MM.1S (cell line): Measurements from ENCODE around the gene CPNE1.

Source experiments
- DNase-seq: peaks from one replicate; pipeline ENCODE4 v3.0.0-alpha.2; 2015
- H2AFZ ChIP-seq: fragments of 300-600 bp; sonication (generic); 2 replicates; pipeline ENCODE4 v1.6.0; 2016; ENCODE audit warnings: antibody characterized with exemption, low read length
- H3F3A ChIP-seq: fragments of 300-600 bp; sonication (generic); 2 replicates; pipeline ENCODE4 v1.6.1; 2016; ENCODE audit warnings: mild to moderate bottlenecking, antibody characterized with exemption, low read length, moderate library complexity, mixed read lengths; ENCODE audit not compliant: insufficient read depth
- H3K27ac ChIP-seq: fragments of 300-600 bp; sonication (generic); 2 replicates; pipeline ENCODE4 v1.5.1; 2016; ENCODE audit warnings: mild to moderate bottlenecking, low read length
- H3K27me3 ChIP-seq: fragments of 300-600 bp; sonication (generic); replicated peaks from 2 replicates; pipeline ENCODE4 v1.6.0; 2016; ENCODE audit warnings: low read length; ENCODE audit not compliant: insufficient read depth
- H3K36me3 ChIP-seq: fragments of 300-600 bp; sonication (generic); replicated peaks from 2 replicates; pipeline ENCODE4 v1.6.1; 2016; ENCODE audit warnings: mild to moderate bottlenecking, low read length, mixed read lengths; ENCODE audit not compliant: insufficient read depth
- H3K4me1 ChIP-seq: fragments of 300-600 bp; sonication (generic); 2 replicates; pipeline ENCODE4 v1.6.1; 2016; ENCODE audit warnings: low read length, mixed read lengths
- H3K4me2 ChIP-seq: fragments of 300-600 bp; sonication (generic); 2 replicates; pipeline ENCODE4 v1.6.0; 2016; ENCODE audit warnings: low read depth, low read length
- H3K4me3 ChIP-seq: fragments of 300-600 bp; sonication (generic); 2 replicates; pipeline ENCODE4 v1.5.1; 2016; ENCODE audit warnings: low read length, mixed read lengths
- H3K79me2 ChIP-seq: fragments of 300-600 bp; sonication (generic); 2 replicates; pipeline ENCODE4 v1.6.1; 2016; ENCODE audit warnings: mixed run types, low read length, mixed read lengths
- H3K9ac ChIP-seq: fragments of 300-600 bp; sonication (generic); 2 replicates; pipeline ENCODE4 v1.6.1; 2016; ENCODE audit warnings: low read length, mixed read lengths
- H3K9me2 ChIP-seq: fragments of 300-600 bp; sonication (generic); replicated peaks from 2 replicates; pipeline ENCODE4 v1.6.1; 2016; ENCODE audit warnings: mild to moderate bottlenecking, low read length, mixed read lengths; ENCODE audit not compliant: insufficient read depth
- H3K9me3 ChIP-seq: fragments of 300-600 bp; sonication (generic); replicated peaks from 2 replicates; pipeline ENCODE4 v1.6.1; 2016; ENCODE audit warnings: mild to moderate bottlenecking, low read length, mixed read lengths; ENCODE audit not compliant: insufficient read depth
- H4K20me1 ChIP-seq: fragments of 300-600 bp; sonication (generic); 2 replicates; pipeline ENCODE4 v1.6.1; 2016; ENCODE audit warnings: mild to moderate bottlenecking, low read length, moderate library complexity, mixed read lengths; ENCODE audit not compliant: insufficient read depth
- CTCF ChIP-seq: fragments of 300-600 bp; sonication (generic); IDR thresholded peaks from 2 replicates; pipeline ENCODE4 v1.5.1; 2016; ENCODE audit warnings: antibody characterized with exemption, low read length, mixed read lengths
- EZH2 ChIP-seq: fragments of 300-600 bp; sonication (generic); optimal IDR thresholded peaks from 2 replicates; pipeline ENCODE3; 2017; ENCODE audit warnings: low read depth, mild to moderate bottlenecking, antibody characterized with exemption, low read length, mixed read lengths
- EZH2phosphoT487 ChIP-seq: fragments of 300-600 bp; sonication (generic); IDR thresholded peaks from 2 replicates; pipeline ENCODE4 v1.6.1; 2018; ENCODE audit warnings: antibody characterized with exemption, low read length

CPNE1 gene

DNA sequence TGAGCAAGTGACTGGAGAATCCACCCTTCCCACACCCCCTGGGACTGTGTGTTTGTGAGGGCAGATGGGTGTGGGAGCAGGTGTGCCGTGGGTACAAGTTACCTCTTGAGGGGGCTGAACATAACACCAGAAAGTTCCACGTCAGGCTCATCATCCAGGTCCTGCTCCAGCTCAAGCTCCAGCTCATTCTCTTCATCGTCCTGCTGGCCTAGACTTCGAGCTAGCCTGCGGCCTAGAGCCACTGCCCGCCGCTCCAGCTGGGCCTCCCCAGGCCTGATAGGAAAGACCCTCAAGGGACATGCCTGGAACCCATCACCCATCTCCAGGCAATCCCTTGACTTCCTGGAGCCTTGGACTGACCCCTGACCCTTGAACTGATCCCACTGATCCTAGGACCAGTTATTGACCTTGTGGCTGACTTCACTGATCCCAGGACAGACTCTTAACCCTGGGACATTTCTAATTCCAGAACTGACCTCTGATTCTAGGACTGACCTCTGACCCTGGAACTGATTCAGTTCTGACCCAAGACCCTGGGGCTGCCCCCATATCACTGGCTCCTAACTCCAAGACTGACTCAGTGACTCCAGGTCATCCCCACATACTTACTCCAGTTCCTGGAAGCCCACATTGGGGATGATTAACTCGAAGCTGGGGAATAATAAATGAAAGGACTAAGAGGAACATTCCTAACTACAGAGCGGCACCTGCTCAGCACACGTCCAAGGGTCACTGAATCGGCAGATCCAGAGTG lies 60.8 kb downstream of the CPNE1 start:
- H3K27me3 ChIP-seq: peaks cover 8% of the 10 kb centered on the region
- no peaks in the 10 kb centered on the region for H3K9me2 ChIP-seq
- no peaks in the 10 kb centered on the region for H3K79me2 ChIP-seq
- H3K36me3 ChIP-seq: no peaks in the 10 kb centered on the region
- no peak overlapping the region for H3K4me3 ChIP-seq
- H2AFZ ChIP-seq: no peak overlapping the region
- H3K27ac ChIP-seq: no peak overlapping the region
- H3F3A ChIP-seq: peaks cover 2% of the 10 kb centered on the region; the same call in 1 of the 2 replicates
- H3K4me1 ChIP-seq: peaks cover 29% of the 10 kb centered on the region
- H3K9ac ChIP-seq: no peak overlapping the region
- no peak overlapping the region for H3K4me2 ChIP-seq
- TF ChIP-seq CTCF (no peak), EZH2phosphoT487 (no peak), EZH2 (no peak)
- DNase-seq: no peak
- H4K20me1 ChIP-seq: no peaks in the 10 kb centered on the region
- H3K9me3 ChIP-seq: no peaks in the 10 kb centered on the region

DNA sequence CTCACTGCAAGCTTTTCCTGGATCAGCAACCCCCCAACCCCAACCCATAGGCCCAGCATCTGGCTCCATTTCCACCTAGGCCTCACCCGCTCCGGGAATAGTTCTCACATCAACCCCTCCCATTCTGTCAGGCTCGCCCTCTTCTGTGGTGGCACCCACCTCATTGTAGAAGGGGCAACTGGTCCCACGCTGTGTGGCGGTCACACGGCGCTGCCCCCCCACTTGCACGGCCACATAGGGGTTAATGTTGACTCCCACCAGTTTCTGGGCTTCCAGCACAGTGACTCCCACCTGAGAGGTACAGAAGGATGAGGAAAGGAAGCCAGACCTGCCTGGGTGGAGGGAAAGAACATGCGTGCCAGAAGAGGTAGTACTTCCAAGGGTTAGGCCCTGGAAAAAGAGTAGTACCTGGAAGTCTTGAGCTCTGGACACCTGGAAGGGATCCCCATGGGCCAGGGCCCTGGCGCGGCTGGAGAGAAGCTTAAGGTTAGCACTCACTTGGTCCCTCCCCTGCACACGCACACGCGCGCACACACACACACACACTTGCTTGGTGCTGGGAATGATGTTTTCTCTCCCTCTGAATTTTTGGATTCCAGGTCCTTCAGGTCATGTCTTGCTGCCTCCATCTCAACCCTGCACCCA lies 61.7 kb downstream of the CPNE1 start:
- Histone ChIP-seq H3K4me1 (peaks cover 29% of the 10 kb centered on the region), H3K36me3 (no peaks in the 10 kb centered on the region), H4K20me1 (no peaks in the 10 kb centered on the region), H3K9me2 (no peaks in the 10 kb centered on the region), H2AFZ (no peak overlapping the region), H3K4me2 (no peak overlapping the region), H3K27ac (no peak overlapping the region), H3F3A (peaks cover 2% of the 10 kb centered on the region; the same call in 1 of the 2 replicates), H3K4me3 (no peak overlapping the region), H3K9me3 (no peaks in the 10 kb centered on the region), H3K79me2 (no peaks in the 10 kb centered on the region), H3K27me3 (peaks cover 8% of the 10 kb centered on the region), H3K9ac (no peak overlapping the region)
- DNase-seq: no peak
- TF ChIP-seq EZH2phosphoT487: no peak

DNA sequence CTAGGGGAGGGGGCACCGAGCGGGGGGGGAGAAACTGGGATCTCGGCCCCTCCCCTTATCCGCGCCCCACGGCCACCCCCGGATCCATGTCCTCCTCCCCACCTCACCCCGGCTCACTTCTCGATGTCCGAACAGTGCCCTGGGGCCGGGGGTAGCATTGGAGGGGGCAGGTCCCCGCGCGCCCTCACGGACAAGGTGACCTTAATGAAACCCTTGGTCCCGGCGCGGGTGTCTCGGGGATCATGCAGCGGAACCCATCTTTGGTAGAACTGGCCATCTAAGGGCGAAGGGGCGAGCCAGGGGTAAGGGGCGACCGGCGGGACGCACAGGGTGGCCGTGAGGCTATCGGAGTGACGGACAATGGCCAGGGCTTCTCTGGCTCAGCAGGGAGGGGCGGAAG lies 62.7 kb downstream of the CPNE1 start:
- Histone ChIP-seq H2AFZ (peak overlapping the region; percentile 70; the same call in 1 of the 2 replicates), H3K9me3 (no peaks in the 10 kb centered on the region), H4K20me1 (no peaks in the 10 kb centered on the region), H3K79me2 (no peaks in the 10 kb centered on the region), H3K9ac (no peak overlapping the region; the same call in 1 of the 2 replicates), H3K9me2 (no peaks in the 10 kb centered on the region), H3K4me1 (peaks cover 23% of the 10 kb centered on the region), H3K27me3 (peaks cover 8% of the 10 kb centered on the region), H3F3A (peaks cover 2% of the 10 kb centered on the region; the same call in 1 of the 2 replicates), H3K4me2 (peak overlapping the region; percentile 95), H3K4me3 (peak overlapping the region; percentile 52; the same call in 1 of the 2 replicates), H3K27ac (no peak overlapping the region), H3K36me3 (no peaks in the 10 kb centered on the region)
- no peak for DNase-seq
- TF ChIP-seq CTCF (no peak), EZH2phosphoT487 (no peak), EZH2 (no peak)
